Measurements from ENCODE around the gene USP13.

GRCh38 chr3:179681492-179682263 lies 28.8 kb downstream of the USP13 start:
- TF ChIP-seq, protein P1, sequence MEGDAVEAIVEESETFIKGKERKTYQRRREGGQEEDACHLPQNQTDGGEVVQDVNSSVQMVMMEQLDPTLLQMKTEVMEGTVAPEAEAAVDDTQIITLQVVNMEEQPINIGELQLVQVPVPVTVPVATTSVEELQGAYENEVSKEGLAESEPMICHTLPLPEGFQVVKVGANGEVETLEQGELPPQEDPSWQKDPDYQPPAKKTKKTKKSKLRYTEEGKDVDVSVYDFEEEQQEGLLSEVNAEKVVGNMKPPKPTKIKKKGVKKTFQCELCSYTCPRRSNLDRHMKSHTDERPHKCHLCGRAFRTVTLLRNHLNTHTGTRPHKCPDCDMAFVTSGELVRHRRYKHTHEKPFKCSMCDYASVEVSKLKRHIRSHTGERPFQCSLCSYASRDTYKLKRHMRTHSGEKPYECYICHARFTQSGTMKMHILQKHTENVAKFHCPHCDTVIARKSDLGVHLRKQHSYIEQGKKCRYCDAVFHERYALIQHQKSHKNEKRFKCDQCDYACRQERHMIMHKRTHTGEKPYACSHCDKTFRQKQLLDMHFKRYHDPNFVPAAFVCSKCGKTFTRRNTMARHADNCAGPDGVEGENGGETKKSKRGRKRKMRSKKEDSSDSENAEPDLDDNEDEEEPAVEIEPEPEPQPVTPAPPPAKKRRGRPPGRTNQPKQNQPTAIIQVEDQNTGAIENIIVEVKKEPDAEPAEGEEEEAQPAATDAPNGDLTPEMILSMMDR (IDR thresholded peaks at IDR 0.05 in 4 of 5, conservative IDR thresholded peaks at IDR 0.05 in 1 of 5): no peak
- TF ChIP-seq POLR2A (IDR thresholded peaks at IDR 0.05): no peak
